PFSK-1 (cell line): ENCODE results near the gene BRINP2.

Source experiments
- REST ChIP-seq, 2 experiments: IDR thresholded peaks; 2 replicates each; pipeline versions ENCODE4 v1.6.1 to v1.8.0; 2011 to 2012; ENCODE audit warnings: low read depth in 2 of 2, low read length in 2 of 2, control low read depth in 1 of 2, inconsistent platforms in 1 of 2, mild to moderate bottlenecking in 1 of 2, moderate library complexity in 1 of 2; ENCODE audit not compliant: insufficient read depth in 1 of 2
- SIN3A ChIP-seq: IDR thresholded peaks from 2 replicates; pipeline ENCODE4 v1.6.1; 2012; ENCODE audit warnings: mild to moderate bottlenecking, low read length, moderate library complexity, borderline replicate concordance; ENCODE audit not compliant: insufficient read depth

GRCh38 chr1:177171536-177172123 lies 872 bp downstream of the BRINP2 start:
- TF ChIP-seq SIN3A (no peak), REST (IDR thresholded peaks at IDR 0.05; ENCODE audit: insufficient read depth in 1 of 2, low read depth in 2 of 2, low read length in 2 of 2) (no peak)
